OCI-LY3 (cell line): Measurements from ENCODE around the gene DNAH7.

Experiments used
- H2AFZ ChIP-seq: fragments of 200-600, 300-600 bp; shearing (Covaris generic); 2 replicates; pipeline ENCODE4 v1.6.0; 2014; ENCODE audit warnings: antibody characterized with exemption, low read depth, low read length
- H3K27ac ChIP-seq: fragments of 200-600, 300-600 bp; sonication (generic); 2 replicates; pipeline ENCODE4 v1.5.1; 2014; ENCODE audit warnings: mild to moderate bottlenecking, low read length, moderate library complexity, mixed read lengths
- H3K27me3 ChIP-seq: fragments of 200-600, 300-600 bp; sonication (generic); 2 replicates; pipeline ENCODE4 v1.6.1; 2014; ENCODE audit warnings: low read depth, low read length, mixed read lengths
- H3K36me3 ChIP-seq: fragments of 200-600, 300-600 bp; sonication (generic); replicated peaks from 2 replicates; pipeline ENCODE3; 2014; ENCODE audit warnings: low read depth, low read length, mixed read lengths
- H3K4me1 ChIP-seq: fragments of 300-600, 200-600 bp; sonication (generic); 2 replicates; pipeline ENCODE4 v1.6.1; 2014; ENCODE audit warnings: low read length, mixed read lengths
- H3K4me2 ChIP-seq: fragments of 200-600, 300-600 bp; sonication (generic); 2 replicates; pipeline ENCODE4 v1.6.1; 2014; ENCODE audit warnings: low read length, mixed read lengths
- H3K4me3 ChIP-seq: fragments of 300-600, 200-600 bp; sonication (generic); 2 replicates; pipeline ENCODE4 v1.5.1; 2014; ENCODE audit warnings: antibody characterized with exemption, mild to moderate bottlenecking, low read length, moderate library complexity
- H3K79me2 ChIP-seq: fragments of 300-600, 200-600 bp; shearing (Covaris generic); 2 replicates; pipeline ENCODE4 v1.6.1; 2014; ENCODE audit warnings: mild to moderate bottlenecking, low read length, mixed read lengths
- H3K9ac ChIP-seq: fragments of 300-600, 200-600 bp; shearing (Covaris generic); 2 replicates; pipeline ENCODE4 v1.6.0; 2014; ENCODE audit warnings: mild to moderate bottlenecking, low read length, moderate library complexity
- H3K9me3 ChIP-seq: fragments of 200-600, 300-600 bp; shearing (Covaris generic); 2 replicates; pipeline ENCODE4 v1.6.1; 2014; ENCODE audit warnings: low read length, mixed read lengths; ENCODE audit not compliant: insufficient read depth
- H4K20me1 ChIP-seq: fragments of 200-600, 300-600 bp; sonication (generic); 2 replicates; pipeline ENCODE4 v1.6.1; 2016; ENCODE audit warnings: low read length, mixed read lengths; ENCODE audit not compliant: insufficient read depth
- CTCF ChIP-seq: fragments of 200-600, 300-600 bp; sonication (generic); IDR thresholded peaks from 2 replicates; pipeline ENCODE4 v1.5.1; 2014; ENCODE audit warnings: antibody characterized with exemption, low read length, low read depth
- EZH2phosphoT487 ChIP-seq: fragments of 200-600 bp; shearing (Covaris generic); IDR thresholded peaks from 2 replicates; pipeline ENCODE4 v1.6.1; 2018; ENCODE audit warnings: antibody characterized with exemption, mixed run types, low read depth

The DNAH7 gene

GRCh38 chr2:195727106-195727505 is 341.5 kb downstream of the DNAH7 start:
- TF ChIP-seq EZH2phosphoT487: no peak
- no peak for TF ChIP-seq CTCF
- Histone ChIP-seq H3K4me3 (no peak overlapping the region), H3K36me3 (peaks cover 10% of the 10 kb centered on the region)

GRCh38 chr2:195722075-195722474 is 346.6 kb downstream of the DNAH7 start:
- Histone ChIP-seq H3K27ac (no peak overlapping the region), H2AFZ (no peak overlapping the region), H3K36me3 (peaks cover 6% of the 10 kb centered on the region), H3K4me2 (no peak overlapping the region), H3K9ac (no peak overlapping the region), H3K9me3 (no peaks in the 10 kb centered on the region), H3K79me2 (no peaks in the 10 kb centered on the region), H4K20me1 (no peaks in the 10 kb centered on the region), H3K4me3 (no peak overlapping the region), H3K4me1 (no peaks in the 10 kb centered on the region), H3K27me3 (no peaks in the 10 kb centered on the region)
- TF ChIP-seq CTCF (no peak), EZH2phosphoT487 (no peak)

More at GRCh38 chr2:195727106-195727505, 341.5 kb downstream of the DNAH7 start:
- Histone ChIP-seq H3K79me2 (no peaks in the 10 kb centered on the region), H3K9me3 (no peaks in the 10 kb centered on the region), H3K27ac (no peak overlapping the region), H3K27me3 (no peaks in the 10 kb centered on the region), H3K9ac (no peak overlapping the region), H3K4me2 (no peak overlapping the region), H3K4me1 (no peaks in the 10 kb centered on the region), H4K20me1 (no peaks in the 10 kb centered on the region), H2AFZ (no peak overlapping the region)

- H3K36me3 ChIP-seq: peaks cover 10% of the 10 kb centered on the region
- H3K4me3 ChIP-seq: no peak overlapping the region
- H3K27me3 ChIP-seq: no peaks in the 10 kb centered on the region
- H4K20me1 ChIP-seq: no peaks in the 10 kb centered on the region
- no peaks in the 10 kb centered on the region for H3K4me1 ChIP-seq
- H3K27ac ChIP-seq: no peak overlapping the region
- no peaks in the 10 kb centered on the region for H3K9me3 ChIP-seq
- H3K79me2 ChIP-seq: no peaks in the 10 kb centered on the region
- TF ChIP-seq EZH2phosphoT487 (no peak), CTCF (no peak)
- H3K4me2 ChIP-seq: no peak overlapping the region
- no peak overlapping the region for H2AFZ ChIP-seq
- H3K9ac ChIP-seq: no peak overlapping the region
Observed at GRCh38 chr2:195721042-195721441, 347.6 kb downstream of the DNAH7 start.

DNA sequence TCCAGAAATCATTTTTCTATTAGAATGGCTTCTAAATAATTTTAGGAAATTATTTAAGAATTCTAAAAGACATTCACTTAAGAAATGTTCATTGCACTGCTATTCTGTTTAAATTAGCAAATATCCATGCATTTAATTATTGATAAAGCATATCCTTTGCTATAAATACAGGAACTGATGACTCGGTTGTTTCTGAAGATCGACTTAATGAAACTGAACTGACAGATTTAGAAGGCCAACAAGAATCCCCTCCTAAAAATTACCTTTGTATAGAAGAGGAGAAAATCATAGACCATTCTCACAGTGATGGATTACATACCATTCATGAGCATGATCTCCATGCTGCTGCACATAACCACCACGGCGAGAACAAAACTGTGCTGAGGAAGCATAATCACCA is 352.2 kb downstream of the DNAH7 start:
- Histone ChIP-seq H3K27me3 (no peaks in the 10 kb centered on the region), H4K20me1 (no peaks in the 10 kb centered on the region), H3K36me3 (peaks cover 9% of the 10 kb centered on the region), H3K4me3 (no peak overlapping the region), H3K9ac (no peak overlapping the region), H3K4me2 (no peak overlapping the region), H3K27ac (no peak overlapping the region), H2AFZ (no peak overlapping the region), H3K79me2 (no peaks in the 10 kb centered on the region), H3K9me3 (no peaks in the 10 kb centered on the region), H3K4me1 (no peaks in the 10 kb centered on the region)
- no peak for TF ChIP-seq EZH2phosphoT487
- TF ChIP-seq CTCF: no peak
